GM12874 (cell line): ENCODE results near the gene ADAMTS19.

Experiments used
- CTCF ChIP-seq: IDR thresholded peaks from 2 replicates; pipeline ENCODE4 v1.5.1; 2011; ENCODE audit warnings: low read depth, mild to moderate bottlenecking, control low read depth, low read length, moderate library complexity; ENCODE audit not compliant: insufficient read depth

The ADAMTS19 gene

GRCh38 chr5:129459777-129460671 is at the start of gene ADAMTS19:
Gene ADAMTS19 (plus strand): TSS chr5:129460298. CDS start chr5:129460392, 94 bp downstream.
- no peak for TF ChIP-seq CTCF

DNA sequence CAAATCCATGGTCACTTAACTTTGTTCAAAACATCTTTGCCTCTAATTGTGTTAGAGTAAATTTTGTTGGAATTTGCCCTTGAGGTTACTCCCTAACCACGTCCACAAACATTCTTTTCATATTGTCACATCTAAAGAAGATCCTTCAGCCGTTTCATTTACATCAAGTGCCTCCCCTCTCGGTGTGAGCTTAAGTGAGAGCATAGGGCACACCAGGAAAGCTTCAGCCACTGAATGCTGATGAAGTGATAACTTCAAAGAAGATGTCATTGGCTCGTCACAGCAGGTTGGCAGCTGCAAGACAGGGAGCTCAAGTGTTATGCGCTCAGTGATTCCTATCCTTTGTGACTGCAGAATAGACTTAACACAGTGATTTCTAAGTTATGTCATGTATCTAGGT is 49.6 kb upstream of the ADAMTS19 start:
- TF ChIP-seq CTCF, result no peak

GRCh38 chr5:129412721-129413120 is 47.4 kb upstream of the ADAMTS19 start:
- no peak for TF ChIP-seq CTCF

DNA sequence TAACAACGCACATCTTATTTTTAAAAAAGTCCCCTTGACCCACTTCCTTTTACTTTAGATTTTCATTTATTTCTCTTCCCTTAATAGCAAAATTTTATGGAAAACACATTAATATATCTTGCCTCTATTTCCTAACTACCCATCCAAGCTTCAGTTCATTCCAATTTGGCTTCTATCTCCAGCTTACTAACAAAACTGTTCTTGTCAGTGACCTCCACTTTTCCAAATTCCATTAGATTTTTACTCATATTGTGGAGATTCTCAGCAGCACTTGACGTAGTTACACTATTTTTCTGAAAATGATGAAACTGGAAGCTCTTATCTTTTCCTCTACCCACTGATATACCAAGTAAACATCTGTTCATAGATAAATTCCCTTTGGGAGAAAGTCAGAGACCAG is 46.5 kb upstream of the ADAMTS19 start:
- TF ChIP-seq CTCF, result no peak

- TF ChIP-seq CTCF, result no peak
These were observed 40.8 kb upstream of the ADAMTS19 start for GRCh38 chr5:129419292-129419691.

DNA sequence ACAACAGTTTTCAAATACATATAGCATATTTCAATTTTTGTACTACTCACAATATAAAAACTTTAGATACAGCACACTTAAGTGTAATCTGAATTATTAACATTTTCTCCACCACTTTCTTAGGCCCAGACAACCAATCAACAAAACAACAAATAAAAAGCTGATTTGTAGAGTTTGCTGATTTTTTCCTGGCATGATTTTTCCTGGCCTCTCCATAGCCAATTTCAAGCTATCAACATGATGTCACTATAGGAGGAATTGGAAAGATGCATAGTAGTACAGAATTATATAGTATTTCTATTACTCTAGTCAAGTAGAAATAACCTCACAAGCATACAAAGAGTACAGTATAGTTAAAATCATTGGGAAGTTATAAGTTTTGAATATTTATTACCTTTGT is 35.1 kb upstream of the ADAMTS19 start:
- TF ChIP-seq CTCF, result no peak

DNA sequence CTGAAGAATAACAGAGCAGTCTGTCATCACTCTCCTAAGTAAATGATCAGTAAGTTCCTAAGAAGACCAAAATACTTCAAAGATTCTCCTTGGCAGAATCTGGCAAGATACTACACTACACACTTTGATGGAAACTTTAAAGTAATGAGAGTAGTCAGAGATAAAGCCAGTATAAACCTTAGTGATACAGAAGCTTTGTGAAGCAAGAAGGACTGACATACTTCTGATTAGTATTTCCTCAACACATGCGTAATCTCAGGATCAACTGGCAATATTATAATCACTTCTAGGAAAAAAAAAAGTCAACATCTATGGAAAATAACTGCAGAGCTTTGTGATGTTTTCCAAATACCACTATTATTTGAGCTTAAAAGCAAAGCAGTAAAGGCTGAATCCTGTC is 34.0 kb upstream of the ADAMTS19 start:
- TF ChIP-seq CTCF, result no peak
